ENCODE data around the gene GABPB2.

DNA sequence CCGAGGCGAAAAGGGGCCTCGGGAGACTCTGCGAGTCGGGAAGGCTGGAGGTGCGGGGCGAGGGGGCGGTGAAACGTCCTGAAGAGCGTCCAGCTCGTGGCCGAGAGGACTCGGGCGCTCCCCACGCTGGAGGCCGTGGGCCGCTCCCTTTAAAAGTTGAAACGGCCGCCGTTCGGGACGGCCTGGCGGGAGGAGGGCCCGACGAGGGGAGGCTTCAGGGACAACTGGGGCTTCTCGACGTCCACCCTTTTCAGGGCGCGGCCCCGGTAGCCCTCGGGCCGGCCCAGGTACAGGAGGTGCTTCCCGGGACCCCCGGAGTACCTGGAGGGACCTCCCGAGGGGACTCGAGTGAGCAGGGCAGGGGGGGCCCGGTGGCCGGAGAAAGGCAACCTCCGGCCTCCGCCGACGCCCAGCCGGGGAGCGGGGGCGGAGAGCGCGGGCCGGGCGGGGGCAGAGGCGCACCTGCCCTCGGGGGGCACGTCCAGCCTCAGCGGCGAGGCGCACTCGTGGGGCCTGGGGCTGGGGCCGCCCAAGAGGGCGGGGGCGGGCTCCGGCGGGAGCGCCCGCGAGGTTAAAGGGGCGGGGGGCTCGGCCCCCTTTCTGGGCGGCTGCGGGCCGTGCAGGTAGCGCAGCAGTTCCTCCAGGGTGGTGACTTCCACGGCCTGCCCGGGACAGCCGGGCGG lies 61.9 kb downstream of the GABPB2 start:
- TF ChIP-seq CTCF (conservative IDR thresholded peaks at IDR 0.05 in 1 of 2, IDR thresholded peaks at IDR 0.05 in 1 of 2; ENCODE audit: low read depth in 1 of 2, low read length in 2 of 2) (no peak), EZH2 (IDR thresholded peaks at IDR 0.05; ENCODE audit: low read length, missing control alignments) (no peak)

Measured in fibroblast of lung (primary cell).